ENCODE data around the gene WNT8B.

WNT8B gene

DNA sequence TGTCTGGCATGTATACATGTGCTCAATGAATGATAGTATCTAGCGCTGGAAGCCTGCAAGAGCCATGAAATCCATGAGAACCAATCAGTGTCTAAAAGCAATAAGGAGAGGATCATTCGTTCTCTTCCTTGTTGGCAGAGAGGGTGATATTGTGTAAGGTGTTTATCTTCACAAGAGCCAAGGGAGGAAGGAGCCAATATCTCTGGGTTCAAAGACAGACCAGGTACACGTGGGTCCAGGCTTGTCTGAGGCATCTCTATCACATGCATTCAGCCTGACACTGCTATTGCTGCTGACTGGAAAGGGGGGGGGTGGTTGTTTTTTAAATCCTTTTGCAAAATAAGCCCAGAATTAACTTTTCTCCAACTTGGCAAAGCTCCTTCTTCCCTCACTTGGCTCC lies 52.8 kb downstream of the WNT8B start:
- H3K4me3 ChIP-seq (replicated peaks; ENCODE audit: low read depth, low read length): no peak overlapping the region
- TF ChIP-seq, protein P1, sequence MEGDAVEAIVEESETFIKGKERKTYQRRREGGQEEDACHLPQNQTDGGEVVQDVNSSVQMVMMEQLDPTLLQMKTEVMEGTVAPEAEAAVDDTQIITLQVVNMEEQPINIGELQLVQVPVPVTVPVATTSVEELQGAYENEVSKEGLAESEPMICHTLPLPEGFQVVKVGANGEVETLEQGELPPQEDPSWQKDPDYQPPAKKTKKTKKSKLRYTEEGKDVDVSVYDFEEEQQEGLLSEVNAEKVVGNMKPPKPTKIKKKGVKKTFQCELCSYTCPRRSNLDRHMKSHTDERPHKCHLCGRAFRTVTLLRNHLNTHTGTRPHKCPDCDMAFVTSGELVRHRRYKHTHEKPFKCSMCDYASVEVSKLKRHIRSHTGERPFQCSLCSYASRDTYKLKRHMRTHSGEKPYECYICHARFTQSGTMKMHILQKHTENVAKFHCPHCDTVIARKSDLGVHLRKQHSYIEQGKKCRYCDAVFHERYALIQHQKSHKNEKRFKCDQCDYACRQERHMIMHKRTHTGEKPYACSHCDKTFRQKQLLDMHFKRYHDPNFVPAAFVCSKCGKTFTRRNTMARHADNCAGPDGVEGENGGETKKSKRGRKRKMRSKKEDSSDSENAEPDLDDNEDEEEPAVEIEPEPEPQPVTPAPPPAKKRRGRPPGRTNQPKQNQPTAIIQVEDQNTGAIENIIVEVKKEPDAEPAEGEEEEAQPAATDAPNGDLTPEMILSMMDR (IDR thresholded peaks at IDR 0.05; ENCODE audit: low read length, missing control alignments): no peak
- DNase-seq (ENCODE audit: low read depth): no peak

- TF ChIP-seq, protein P1 (IDR thresholded peaks at IDR 0.05; ENCODE audit: low read length, missing control alignments): peak; percentile 25
- H3K4me3 ChIP-seq (replicated peaks; ENCODE audit: low read depth, low read length): no peak overlapping the region
- DNase-seq (ENCODE audit: low read depth): no peak
Observed at GRCh38 chr10:100516847-100517246, 54.0 kb downstream of the WNT8B start.

DNA sequence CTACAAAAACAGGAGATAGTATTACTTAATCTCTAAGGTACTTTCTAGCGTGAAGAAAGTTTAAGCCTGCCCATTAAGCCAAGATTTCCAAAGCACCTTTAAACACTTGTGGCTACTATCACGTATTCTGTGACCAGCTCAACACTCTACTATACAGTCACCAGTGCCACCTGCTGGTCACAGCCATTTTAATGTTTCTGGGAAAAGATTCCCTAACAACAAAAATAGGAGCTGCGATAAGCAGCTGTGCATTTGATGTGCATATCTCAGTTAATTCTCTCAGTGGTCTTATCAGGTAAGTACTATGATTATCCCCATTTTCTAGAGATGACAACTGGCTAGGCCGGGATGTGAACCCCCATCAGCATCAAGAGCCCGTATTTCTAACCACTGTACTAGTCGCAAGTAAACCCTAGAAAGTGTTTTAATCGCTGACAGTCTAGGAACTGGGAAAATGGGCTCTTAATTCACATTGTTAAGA lies 56.0 kb downstream of the WNT8B start:
- TF ChIP-seq, protein P1 (IDR thresholded peaks at IDR 0.05; ENCODE audit: low read length, missing control alignments): peak; percentile 79
- peak overlapping the region; percentile 31 for H3K4me3 ChIP-seq (replicated peaks; ENCODE audit: low read depth, low read length)
- peak; percentile 73 for DNase-seq (ENCODE audit: low read depth)

GRCh38 chr10:100519311-100520051 lies 56.7 kb downstream of the WNT8B start, which contains the start of gene SEC31B:
SEC31B (minus strand) TSS chr10:100519861; CDS start chr10:100516952, 2,909 bp downstream.
- H3K4me3 ChIP-seq (replicated peaks; ENCODE audit: low read depth, low read length): peak within 1 kb of the TSS; percentile 31
- DNase-seq (ENCODE audit: low read depth): no peak
- TF ChIP-seq, protein P1 (IDR thresholded peaks at IDR 0.05; ENCODE audit: low read length, missing control alignments): no peak

GRCh38 chr10:100520811-100521210 lies 58.0 kb downstream of the WNT8B start:
- H3K4me3 ChIP-seq (replicated peaks; ENCODE audit: low read depth, low read length): no peak overlapping the region
- TF ChIP-seq, protein P1 (IDR thresholded peaks at IDR 0.05; ENCODE audit: low read length, missing control alignments): no peak
- peak; percentile 74 for DNase-seq (ENCODE audit: low read depth)

DNA sequence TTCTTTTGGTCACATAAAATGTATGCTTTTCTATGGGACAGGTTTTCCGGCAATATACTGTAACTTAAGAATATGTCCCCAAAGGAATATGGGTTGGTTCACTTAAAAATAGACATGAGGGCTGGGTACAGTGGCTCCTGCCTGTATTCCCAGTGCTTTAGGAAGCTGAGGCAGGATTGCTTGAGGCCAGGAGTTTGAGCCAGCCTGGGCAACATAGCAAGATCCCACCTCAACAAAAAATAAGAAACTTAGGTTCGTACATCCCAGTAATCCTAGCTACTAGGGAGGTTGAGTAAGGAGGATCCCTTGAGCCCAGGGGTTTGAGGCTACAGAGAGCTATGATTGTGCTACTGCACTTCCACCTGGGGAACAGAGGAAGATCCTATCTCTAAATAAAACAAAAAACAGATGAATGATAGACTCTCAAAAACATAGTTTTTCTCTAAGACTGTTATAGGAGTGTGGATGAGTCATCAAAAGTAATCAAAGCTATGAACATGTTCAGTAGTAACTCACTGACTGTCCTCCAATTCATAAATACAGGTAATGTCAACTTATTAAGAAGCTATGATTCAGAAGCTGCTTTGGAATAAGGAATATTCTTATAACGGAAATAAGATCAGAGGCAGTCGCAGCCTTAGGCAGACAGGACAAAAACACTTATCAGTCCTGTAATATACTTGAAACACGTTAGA lies 59.4 kb downstream of the WNT8B start:
- TF ChIP-seq, protein P1 (IDR thresholded peaks at IDR 0.05; ENCODE audit: low read length, missing control alignments): no peak
- H3K4me3 ChIP-seq (replicated peaks; ENCODE audit: low read depth, low read length): no peak overlapping the region
- DNase-seq (ENCODE audit: low read depth): no peak

Measured in fibroblast of pulmonary artery (primary cell).